CD8-positive, alpha-beta memory T cell (primary cell): ENCODE results near the gene MCM3AP. TPM values are rescaled to one million over a fixed set of nuclear protein-coding genes. Genes with fewer than 3 reads are reported as not detected.

Experiments
- CTCF ChIA-PET: fragments of 350-600 bp; sonication (Branson Sonifier 250); formaldehyde crosslinking; loops from one replicate; lab custom pipeline; 2021; ENCODE audit warnings: antibody characterized with exemption; lab: Charles Lee
- POLR2A ChIA-PET: fragments of 350-600 bp; sonication (Branson Sonifier 250); formaldehyde crosslinking; loops from one replicate; lab custom pipeline; 2021; ENCODE audit warnings: antibody characterized with exemption; lab: Charles Lee
- DNase-seq, 5 donors: peaks; one replicate each; pipeline versions ENCODE4 v3.0.0 to v3.0.0-alpha.2; 2020 to 2022; ENCODE audit warnings: mixed read lengths in 1 of 5
- H3K27ac ChIP-seq: one replicate; pipeline ENCODE4 v1.7.0; 2013; ENCODE audit warnings: low read depth, mild to moderate bottlenecking, low read length, moderate library complexity
- H3K27me3 ChIP-seq: 2 replicates; pipeline ENCODE4 v1.7.0; 2013; ENCODE audit warnings: low read length, mild to moderate bottlenecking; ENCODE audit not compliant: insufficient read depth, poor library complexity, severe bottlenecking
- H3K36me3 ChIP-seq: 2 replicates; pipeline ENCODE4 v1.7.0; 2013; ENCODE audit warnings: mild to moderate bottlenecking, low read length, moderate library complexity; ENCODE audit not compliant: insufficient read depth
- H3K4me1 ChIP-seq: 2 replicates; pipeline ENCODE4 v1.7.0; 2013; ENCODE audit warnings: mild to moderate bottlenecking, low read length, moderate library complexity; ENCODE audit not compliant: insufficient read depth
- H3K4me3 ChIP-seq: 2 replicates; pipeline ENCODE4 v1.7.0; 2013; ENCODE audit warnings: mild to moderate bottlenecking, low read length
- H3K9me3 ChIP-seq: 2 replicates; pipeline ENCODE4 v1.7.0; 2013; ENCODE audit warnings: mild to moderate bottlenecking, low read length
- H3K27ac Mint-ChIP-seq, 8 donors: one replicate each; pipeline ENCODE4 v1.8.0; 2020 to 2021; ENCODE audit warnings: mixed read lengths in 8 of 8, mild to moderate bottlenecking in 6 of 8, inconsistent platforms in 3 of 8, moderate library complexity in 3 of 8
- H3K27me3 Mint-ChIP-seq, 2 donors: one replicate each; pipeline ENCODE4 v1.8.0; 2020 to 2021; ENCODE audit warnings: mixed read lengths in 2 of 2, mild to moderate bottlenecking in 1 of 2, moderate library complexity in 1 of 2
- H3K36me3 Mint-ChIP-seq, 3 donors: one replicate each; pipeline ENCODE4 v1.8.0; 2020 to 2021; ENCODE audit warnings: mixed read lengths in 3 of 3, inconsistent platforms in 1 of 3, mild to moderate bottlenecking in 1 of 3
- H3K4me1 Mint-ChIP-seq, 3 donors: one replicate each; pipeline ENCODE4 v1.8.0; 2020 to 2021; ENCODE audit warnings: mixed read lengths in 3 of 3, inconsistent platforms in 1 of 3, mild to moderate bottlenecking in 1 of 3
- H3K4me3 Mint-ChIP-seq, 7 donors: one replicate each; pipeline ENCODE4 v1.8.0; 2020 to 2021; ENCODE audit warnings: mixed read lengths in 7 of 7, mild to moderate bottlenecking in 6 of 7, moderate library complexity in 4 of 7, inconsistent platforms in 2 of 7
- H3K9me3 Mint-ChIP-seq, 5 donors: one replicate each; pipeline ENCODE4 v1.8.0; 2020 to 2022; ENCODE audit warnings: mixed read lengths in 5 of 5, mild to moderate bottlenecking in 3 of 5, moderate library complexity in 2 of 5, inconsistent platforms in 1 of 5
- polyA plus RNA-seq: library from polyadenylated mRNA; unstranded; fragments of 300-500 nt; fragmentation: Illumina TruSeq; gene quantifications from one replicate; pipeline ENCODE4 v1.2.3, GENCODE V29; 2021
- total RNA-seq, 2 experiments: library from RNA; stranded (reverse); gene quantifications; one replicate each; pipeline ENCODE4 v1.2.3, GENCODE V29; 2021

MCM3AP gene
- total and polyA plus RNA-seq, 3 experiments from 2014 or later = 56.7 to 133 (median 131) TPM

DNA sequence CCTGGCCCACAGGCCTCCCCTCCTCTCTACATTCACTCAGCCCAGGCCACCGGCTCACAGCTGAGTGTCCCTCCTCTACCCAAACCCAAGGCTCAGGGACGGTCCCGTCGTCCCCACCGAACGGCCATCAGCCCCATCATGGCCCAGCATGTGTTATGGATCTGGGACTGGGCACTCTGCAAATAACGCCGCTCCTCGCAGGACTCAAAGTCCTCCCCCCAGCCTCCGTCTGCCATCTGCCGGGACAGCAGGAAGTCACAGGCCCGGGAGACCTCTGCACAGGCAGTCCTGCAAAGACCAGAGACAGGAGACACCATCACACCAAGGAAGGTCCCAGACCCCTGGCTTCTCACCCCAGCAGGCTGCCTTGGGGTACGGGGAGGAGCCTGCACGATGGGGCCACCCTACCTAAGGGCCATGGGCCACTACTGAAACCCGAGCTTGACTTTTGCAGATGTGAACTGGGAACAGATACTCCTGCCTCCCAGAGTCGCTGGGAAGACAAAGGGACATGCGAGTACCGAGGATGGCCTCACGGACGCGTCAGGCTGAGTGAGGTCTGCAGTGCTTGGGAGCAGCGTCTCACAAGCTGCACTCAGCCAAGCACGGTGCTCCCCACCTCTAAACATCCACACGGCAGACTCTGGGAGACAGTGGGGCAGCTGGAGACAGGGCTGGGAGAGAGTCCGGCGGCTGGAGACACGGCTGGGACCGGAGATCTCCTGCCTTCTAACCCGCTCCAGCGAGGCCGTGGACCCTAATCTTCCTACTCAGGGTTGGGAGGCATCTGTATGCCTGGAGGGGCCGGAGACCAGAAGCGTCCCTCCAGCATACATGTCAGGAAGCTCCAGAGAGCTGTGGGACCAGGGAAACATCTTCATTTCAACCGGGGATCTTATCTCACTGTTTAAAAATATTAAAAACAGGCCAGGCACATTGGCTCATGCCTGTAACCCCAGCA is 90.8 kb downstream of the MCM3AP start:
- ChIA-PET CTCF (no interaction called here), POLR2A (no interaction called here)
- Mint-ChIP-seq H3K27me3 (no peaks in the 10 kb centered on the region), H3K36me3 (peaks cover 11 to 66% (median 21%) of the 10 kb centered on the region in 3 donors), H3K9me3 (no peaks in the 10 kb centered on the region), H3K4me1 (peaks cover 0 to 3% (median 0%) of the 10 kb centered on the region in 3 donors), H3K4me3 (no peak overlapping the region), H3K27ac (peak overlapping the region in 1 of 8 donors; percentile 68)
- peak in 1 of 5 donors; percentile 16 for DNase-seq
- no peaks in the 10 kb centered on the region for H3K27me3 ChIP-seq
- H3K4me1 ChIP-seq = no peaks in the 10 kb centered on the region
- peaks cover 24% of the 10 kb centered on the region for H3K36me3 ChIP-seq
- H3K9me3 ChIP-seq = no peaks in the 10 kb centered on the region
- no peak overlapping the region for H3K4me3 ChIP-seq
- no peak overlapping the region for H3K27ac ChIP-seq

DNA sequence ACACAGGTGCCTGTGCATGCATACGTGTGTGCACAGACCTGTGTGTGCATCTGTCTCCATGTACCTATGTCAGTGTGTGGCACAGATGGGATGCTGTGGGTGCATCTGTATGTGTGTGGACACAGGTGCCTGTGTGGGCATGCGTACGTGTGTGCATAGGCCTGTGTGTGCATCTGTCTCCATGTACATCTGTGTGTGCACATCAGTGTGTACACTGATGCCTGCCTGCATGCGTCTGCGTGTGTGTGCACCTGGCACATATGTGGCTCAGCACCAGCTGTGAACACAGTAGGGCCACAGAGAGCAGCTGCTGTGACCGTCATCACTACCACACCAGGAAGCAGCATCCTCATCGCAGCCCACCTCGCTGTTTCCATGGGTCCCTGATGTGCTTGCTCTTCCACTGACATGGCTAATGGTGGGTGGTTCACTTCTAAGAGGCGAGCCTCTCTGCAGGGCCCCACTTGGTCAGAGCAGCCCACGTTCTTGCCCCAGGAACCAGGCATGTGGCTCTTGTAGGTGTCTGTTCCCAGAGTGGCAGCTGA is 91.5 kb downstream of the MCM3AP start:
- no peaks in the 10 kb centered on the region for H3K27me3 Mint-ChIP-seq
- Histone ChIP-seq H3K36me3 (peaks cover 23% of the 10 kb centered on the region), H3K4me1 (no peaks in the 10 kb centered on the region), H3K27me3 (no peaks in the 10 kb centered on the region), H3K9me3 (no peaks in the 10 kb centered on the region), H3K4me3 (no peak overlapping the region), H3K27ac (no peak overlapping the region)
- peaks cover 0 to 1% (median 0%) of the 10 kb centered on the region in 3 donors for H3K4me1 Mint-ChIP-seq
- H3K4me3 Mint-ChIP-seq = no peak overlapping the region
- ChIA-PET CTCF (no interaction called here), POLR2A (no interaction called here)
- peak overlapping the region in 2 of 8 donors; percentile 7 to 68 for H3K27ac Mint-ChIP-seq
- DNase-seq = peak in 1 of 5 donors; percentile 30
- peaks cover 4 to 58% (median 15%) of the 10 kb centered on the region in 3 donors for H3K36me3 Mint-ChIP-seq
- no peaks in the 10 kb centered on the region for H3K9me3 Mint-ChIP-seq

DNA sequence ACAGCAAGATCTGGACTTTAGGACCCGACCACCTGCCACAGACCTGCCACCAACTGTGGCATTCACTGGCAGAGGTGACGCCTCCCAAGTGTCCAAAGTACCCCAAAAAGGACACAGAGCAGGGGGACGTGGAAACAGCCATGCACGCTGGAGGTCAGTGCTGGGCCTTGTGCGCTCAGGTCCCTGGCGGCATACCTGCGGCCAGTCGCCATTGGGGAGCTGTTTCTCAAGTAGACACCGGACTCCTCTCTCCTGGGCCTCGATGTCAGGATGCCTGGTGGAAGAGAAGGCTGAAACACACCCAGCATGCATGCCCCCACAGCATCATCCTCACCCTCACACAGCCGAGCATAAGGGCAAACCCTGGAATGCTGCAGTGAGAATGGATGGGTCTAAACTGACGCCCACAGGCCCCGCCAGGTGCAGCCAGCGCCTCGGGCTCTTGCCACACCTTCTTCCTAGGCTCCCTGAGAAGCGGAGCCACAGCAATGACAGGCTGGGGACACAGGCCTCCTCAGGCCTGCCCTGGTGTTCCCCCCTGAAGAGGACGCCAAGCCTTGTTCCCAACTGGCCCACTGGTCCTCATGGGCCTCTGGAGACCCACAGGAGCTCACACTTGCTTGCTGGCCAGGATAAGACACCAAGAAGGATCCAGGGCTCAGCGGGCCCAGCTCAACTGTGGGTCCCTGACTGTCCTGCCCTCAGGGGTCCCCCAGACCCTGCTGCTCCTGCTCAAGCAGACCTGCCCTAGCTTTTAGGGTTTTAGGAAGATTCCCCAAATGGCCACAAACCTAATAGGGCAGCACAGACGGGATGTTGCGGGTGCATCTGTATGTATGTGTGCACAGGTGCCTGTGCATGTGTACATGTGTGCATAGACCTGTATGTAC is 93.5 kb downstream of the MCM3AP start:
- Mint-ChIP-seq H3K27me3 (no peaks in the 10 kb centered on the region), H3K9me3 (no peaks in the 10 kb centered on the region), H3K36me3 (peaks cover 0 to 43% (median 10%) of the 10 kb centered on the region in 3 donors), H3K4me1 (no peaks in the 10 kb centered on the region), H3K27ac (peak overlapping the region in 1 of 8 donors; percentile 44), H3K4me3 (no peak overlapping the region)
- no peak overlapping the region for H3K4me3 ChIP-seq
- no peaks in the 10 kb centered on the region for H3K27me3 ChIP-seq
- H3K4me1 ChIP-seq = no peaks in the 10 kb centered on the region
- no peak overlapping the region for H3K27ac ChIP-seq
- POLR2A ChIA-PET = no interaction called here
- peak in 1 of 5 donors; percentile 38 for DNase-seq
- CTCF ChIA-PET = no interaction called here
- H3K36me3 ChIP-seq = peaks cover 23% of the 10 kb centered on the region
- no peaks in the 10 kb centered on the region for H3K9me3 ChIP-seq

DNA sequence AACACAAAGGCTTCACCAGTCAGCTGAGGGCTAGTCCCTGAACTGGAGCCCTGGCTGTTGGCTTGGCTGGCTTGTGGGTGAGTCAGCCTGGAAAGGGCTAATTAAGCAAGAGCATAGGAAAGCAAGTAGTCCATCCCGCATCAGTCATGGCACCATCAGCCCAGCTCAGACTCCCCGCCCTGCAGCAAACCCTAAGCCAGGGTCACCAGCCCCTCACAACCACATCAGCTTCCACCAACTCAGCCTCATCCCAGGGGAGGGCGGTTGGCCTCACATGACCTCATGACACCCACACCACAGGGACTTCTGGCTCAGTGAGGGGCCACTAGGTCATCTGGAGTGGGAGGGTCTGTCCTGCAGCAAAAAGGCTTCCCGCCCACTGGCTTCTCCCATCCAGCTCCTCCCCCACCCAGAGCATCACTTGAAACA is 94.1 kb downstream of the MCM3AP start:
- H3K4me1 Mint-ChIP-seq = no peaks in the 10 kb centered on the region
- Histone ChIP-seq H3K27ac (no peak overlapping the region), H3K4me3 (no peak overlapping the region), H3K36me3 (peaks cover 23% of the 10 kb centered on the region), H3K27me3 (no peaks in the 10 kb centered on the region), H3K4me1 (no peaks in the 10 kb centered on the region), H3K9me3 (no peaks in the 10 kb centered on the region)
- H3K36me3 Mint-ChIP-seq = peaks cover 0 to 36% (median 8%) of the 10 kb centered on the region in 3 donors
- H3K27me3 Mint-ChIP-seq = no peaks in the 10 kb centered on the region
- no peaks in the 10 kb centered on the region for H3K9me3 Mint-ChIP-seq
- ChIA-PET POLR2A (no interaction called here), CTCF (no interaction called here)
- no peak overlapping the region for H3K4me3 Mint-ChIP-seq
- DNase-seq = peak in 1 of 5 donors; percentile 21
- H3K27ac Mint-ChIP-seq = no peak overlapping the region

DNA sequence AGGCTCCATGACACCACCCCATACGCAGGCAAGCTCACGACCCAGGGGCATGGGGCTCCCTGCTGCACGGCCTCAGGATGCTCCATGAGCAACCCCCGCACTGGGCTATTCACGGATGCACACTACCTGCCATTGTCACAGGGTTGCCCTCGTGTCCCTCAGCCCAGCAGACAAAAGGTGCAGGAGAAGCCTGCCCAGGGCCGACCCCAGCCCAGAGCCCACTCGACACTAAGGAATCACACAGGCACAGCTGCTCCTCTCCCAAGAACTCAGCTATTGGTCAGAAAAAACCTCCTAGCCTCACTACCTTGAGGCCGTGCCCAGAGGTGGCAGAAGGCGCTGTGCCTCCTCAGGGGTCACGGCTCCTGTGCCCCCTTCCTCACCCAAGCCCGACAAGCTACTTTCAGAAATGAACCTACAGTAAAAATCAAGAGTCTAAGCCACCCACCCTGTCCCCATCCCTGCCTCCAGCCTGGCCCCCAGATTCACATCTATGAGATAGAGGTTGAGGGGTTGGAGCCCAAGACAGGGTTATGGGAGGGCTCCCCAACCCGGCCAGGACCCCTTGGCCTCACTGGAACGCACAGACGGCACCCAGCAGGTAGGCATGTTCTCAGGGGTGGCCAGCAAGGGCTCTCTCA is 94.8 kb downstream of the MCM3AP start:
- no peaks in the 10 kb centered on the region for H3K27me3 ChIP-seq
- H3K4me1 ChIP-seq = peaks cover under 1% of the 10 kb centered on the region
- ChIA-PET CTCF (no interaction called here), POLR2A (no interaction called here)
- H3K36me3 ChIP-seq = peaks cover 23% of the 10 kb centered on the region
- DNase-seq = peak in 1 of 5 donors; percentile 42
- no peak overlapping the region for H3K4me3 Mint-ChIP-seq
- H3K9me3 ChIP-seq = no peaks in the 10 kb centered on the region
- H3K27me3 Mint-ChIP-seq = no peaks in the 10 kb centered on the region
- H3K36me3 Mint-ChIP-seq = peaks cover 0 to 30% (median 7%) of the 10 kb centered on the region in 3 donors
- H3K4me3 ChIP-seq = no peak overlapping the region
- H3K4me1 Mint-ChIP-seq = peaks cover 0 to under 1% (median 0%) of the 10 kb centered on the region in 3 donors
- no peak overlapping the region for H3K27ac ChIP-seq
- no peaks in the 10 kb centered on the region for H3K9me3 Mint-ChIP-seq
- H3K27ac Mint-ChIP-seq = peak overlapping the region in 1 of 8 donors; percentile 54

DNA sequence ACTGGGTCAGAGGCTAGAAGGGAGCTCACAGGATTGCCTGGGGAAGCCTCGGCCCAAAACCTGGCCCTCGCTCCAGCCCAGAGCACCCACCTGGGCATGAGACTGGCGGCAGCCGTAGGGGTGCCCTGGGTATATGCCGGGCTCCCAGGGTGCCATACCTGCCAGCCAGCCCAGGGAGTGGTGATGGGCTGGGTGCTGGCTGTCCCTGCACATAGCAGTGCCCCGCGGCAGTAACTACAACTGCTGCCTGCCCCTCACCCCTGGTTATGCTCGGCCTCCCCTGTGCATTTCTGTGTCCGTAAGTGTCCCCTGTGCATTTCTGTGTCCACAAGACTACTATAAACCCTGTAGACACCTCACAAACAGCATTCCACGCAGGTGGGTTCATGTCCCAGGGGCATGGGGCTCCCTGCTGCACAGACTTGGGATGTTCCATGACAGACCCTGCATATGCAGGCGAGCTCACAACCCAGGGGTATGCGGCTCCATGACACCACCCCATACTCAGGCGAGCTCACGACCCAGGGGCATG is 95.4 kb downstream of the MCM3AP start:
- Histone ChIP-seq H3K4me3 (no peak overlapping the region), H3K4me1 (peaks cover 6% of the 10 kb centered on the region), H3K27me3 (no peaks in the 10 kb centered on the region), H3K9me3 (no peaks in the 10 kb centered on the region), H3K36me3 (peaks cover 18% of the 10 kb centered on the region), H3K27ac (no peak overlapping the region)
- no peaks in the 10 kb centered on the region for H3K9me3 Mint-ChIP-seq
- H3K4me1 Mint-ChIP-seq = peaks cover 0 to 6% (median 3%) of the 10 kb centered on the region in 3 donors
- no peak overlapping the region for H3K27ac Mint-ChIP-seq
- peak in 1 of 5 donors; percentile 33 for DNase-seq
- H3K36me3 Mint-ChIP-seq = peaks cover 0 to 25% (median 5%) of the 10 kb centered on the region in 3 donors
- no peak overlapping the region for H3K4me3 Mint-ChIP-seq
- CTCF ChIA-PET = no interaction called here
- POLR2A ChIA-PET = no interaction called here
- peaks cover 0 to 2% of the 10 kb centered on the region in 2 donors for H3K27me3 Mint-ChIP-seq

DNA sequence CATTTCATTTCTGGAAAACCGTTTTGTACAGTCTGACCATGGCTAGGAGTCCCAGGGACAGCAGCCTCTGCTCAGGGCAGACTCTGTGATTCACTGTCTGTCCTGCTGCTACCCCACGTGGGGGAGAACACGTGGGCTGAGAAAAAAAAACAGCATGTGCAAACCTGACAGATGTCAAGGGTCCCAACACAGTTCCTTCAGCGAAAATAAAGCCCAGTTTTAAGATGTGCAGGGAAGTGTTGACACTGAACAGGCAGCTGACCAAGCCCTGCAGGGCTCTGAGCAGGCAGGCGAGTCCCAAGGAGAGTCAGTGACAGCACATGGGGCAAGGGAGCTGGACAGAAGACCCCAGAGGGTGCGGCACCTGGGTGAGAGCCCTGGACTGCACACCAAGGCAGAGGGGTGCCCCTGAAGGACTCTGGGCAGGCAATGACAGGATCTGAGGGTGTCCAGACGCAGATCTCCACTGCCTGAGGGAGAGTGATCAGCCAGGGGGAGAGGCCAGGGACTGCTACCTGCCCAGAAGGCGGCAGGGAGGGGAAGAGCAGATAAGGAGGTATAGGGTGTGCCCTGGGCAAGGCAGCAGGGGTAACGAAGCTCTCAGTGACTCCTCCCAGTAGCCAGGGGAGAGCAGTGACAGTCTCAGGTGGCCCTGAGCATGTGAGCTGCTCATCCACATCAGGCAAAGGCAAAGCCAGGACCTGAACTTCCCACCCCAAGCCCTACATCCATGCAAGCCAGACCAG is 96.0 kb downstream of the MCM3AP start:
- CTCF ChIA-PET = no interaction called here
- Histone ChIP-seq H3K27me3 (peaks cover under 1% of the 10 kb centered on the region), H3K4me1 (peaks cover 11% of the 10 kb centered on the region), H3K36me3 (peaks cover 11% of the 10 kb centered on the region), H3K4me3 (no peak overlapping the region), H3K9me3 (no peaks in the 10 kb centered on the region), H3K27ac (no peak overlapping the region)
- peak in 1 of 5 donors; percentile 35 for DNase-seq
- H3K4me3 Mint-ChIP-seq = no peak overlapping the region
- peak overlapping the region in 2 of 8 donors; percentile 50 to 78 for H3K27ac Mint-ChIP-seq
- POLR2A ChIA-PET = no interaction called here
- peaks cover 0 to 20% (median 5%) of the 10 kb centered on the region in 3 donors for H3K36me3 Mint-ChIP-seq
- no peaks in the 10 kb centered on the region for H3K9me3 Mint-ChIP-seq
- H3K4me1 Mint-ChIP-seq = peaks cover 0 to 11% (median 6%) of the 10 kb centered on the region in 3 donors
- peaks cover 0 to 6% of the 10 kb centered on the region in 2 donors for H3K27me3 Mint-ChIP-seq
